ENCODE measurements around the gene CD3E. TPM values are rescaled to one million over a fixed set of nuclear protein-coding genes. Genes with fewer than 3 reads are reported as not detected.

The CD3E gene
- total RNA-seq, 2 donors from 2014 or later, result 0.99 to 3.1 TPM

DNA sequence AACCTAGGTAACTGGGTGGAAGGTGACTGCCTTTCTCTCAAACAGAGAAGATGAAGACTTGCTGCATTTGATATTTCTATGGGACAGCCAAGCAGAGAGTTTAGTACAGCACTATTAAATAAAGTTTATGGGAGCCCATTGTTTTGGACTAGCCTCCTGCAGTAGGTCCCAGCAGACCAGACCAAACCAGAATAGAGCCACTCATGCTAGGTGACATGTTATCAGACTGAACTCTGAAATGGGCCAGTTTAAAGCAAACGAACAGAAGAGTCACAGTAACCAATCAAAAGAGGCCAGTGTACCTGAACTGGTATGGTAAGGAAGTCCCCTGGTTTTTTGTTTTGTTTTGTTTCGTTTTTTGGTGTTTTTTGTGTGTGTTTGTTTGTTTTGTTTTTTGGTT, 32.5 kb upstream of the CD3E start:
- intact Hi-C loops (cut with DNase I), result no loop called here
- Histone ChIP-seq H3K9me3 (no peaks in the 10 kb centered on the region), H3K4me1 (peaks cover 12% of the 10 kb centered on the region), H3K27me3 (no peaks in the 10 kb centered on the region), H3K27ac (no peak overlapping the region), H3K36me3 (replicated peaks in 1 of 2; ENCODE audit: insufficient read depth in 1 of 2, low read depth in 2 of 2) (no peaks in the 10 kb centered on the region), H3K4me3 (no peak overlapping the region)
- 45 to 46% methylated on average over 2 of the region's 2 CpGs for WGBS, 2 donors
- TF ChIP-seq POLR2A (IDR thresholded peaks at IDR 0.05), result no peak
- DNase-seq (no peak), ATAC-seq (no peak)

DNA sequence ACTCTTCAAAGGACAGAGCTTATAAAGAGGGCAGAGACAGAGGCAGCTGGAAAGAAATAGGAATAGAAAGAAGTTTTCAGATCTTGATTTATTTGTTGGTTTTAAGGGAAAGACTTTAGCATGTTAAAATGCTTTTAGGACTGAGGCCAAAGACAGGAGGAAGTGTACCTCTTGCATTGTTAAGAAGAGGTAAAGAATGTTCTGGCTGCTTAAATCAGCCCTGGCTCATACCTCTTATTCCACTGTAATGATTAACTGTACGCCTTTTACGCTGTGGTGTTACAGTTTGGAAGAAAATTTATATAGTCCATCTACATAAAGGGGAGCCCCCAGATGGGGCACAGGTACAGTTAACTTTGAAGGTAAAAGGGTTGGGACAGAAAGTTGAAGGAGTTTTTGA, 30.3 kb upstream of the CD3E start:
- H3K4me1 ChIP-seq, result peaks cover 12% of the 10 kb centered on the region
- H3K36me3 ChIP-seq (replicated peaks in 1 of 2; ENCODE audit: insufficient read depth in 1 of 2, low read depth in 2 of 2), result no peaks in the 10 kb centered on the region
- peak overlapping the region in 1 of 4 donors; percentile 9 for H3K27ac ChIP-seq
- no peaks in the 10 kb centered on the region for H3K27me3 ChIP-seq
- ATAC-seq (peak; percentile 67), DNase-seq (no peak)
- WGBS, 2 donors, result 20 to 40% methylated on average over 2 of the region's 2 CpGs
- intact Hi-C loops (cut with DNase I), result no loop called here
- TF ChIP-seq POLR2A (IDR thresholded peaks at IDR 0.05), result no peak
- TF ChIP-seq, protein P1, sequence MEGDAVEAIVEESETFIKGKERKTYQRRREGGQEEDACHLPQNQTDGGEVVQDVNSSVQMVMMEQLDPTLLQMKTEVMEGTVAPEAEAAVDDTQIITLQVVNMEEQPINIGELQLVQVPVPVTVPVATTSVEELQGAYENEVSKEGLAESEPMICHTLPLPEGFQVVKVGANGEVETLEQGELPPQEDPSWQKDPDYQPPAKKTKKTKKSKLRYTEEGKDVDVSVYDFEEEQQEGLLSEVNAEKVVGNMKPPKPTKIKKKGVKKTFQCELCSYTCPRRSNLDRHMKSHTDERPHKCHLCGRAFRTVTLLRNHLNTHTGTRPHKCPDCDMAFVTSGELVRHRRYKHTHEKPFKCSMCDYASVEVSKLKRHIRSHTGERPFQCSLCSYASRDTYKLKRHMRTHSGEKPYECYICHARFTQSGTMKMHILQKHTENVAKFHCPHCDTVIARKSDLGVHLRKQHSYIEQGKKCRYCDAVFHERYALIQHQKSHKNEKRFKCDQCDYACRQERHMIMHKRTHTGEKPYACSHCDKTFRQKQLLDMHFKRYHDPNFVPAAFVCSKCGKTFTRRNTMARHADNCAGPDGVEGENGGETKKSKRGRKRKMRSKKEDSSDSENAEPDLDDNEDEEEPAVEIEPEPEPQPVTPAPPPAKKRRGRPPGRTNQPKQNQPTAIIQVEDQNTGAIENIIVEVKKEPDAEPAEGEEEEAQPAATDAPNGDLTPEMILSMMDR (IDR thresholded peaks at IDR 0.05), result no peak
- no peak overlapping the region for H3K4me3 ChIP-seq
- H3K9me3 ChIP-seq, result no peaks in the 10 kb centered on the region

DNA sequence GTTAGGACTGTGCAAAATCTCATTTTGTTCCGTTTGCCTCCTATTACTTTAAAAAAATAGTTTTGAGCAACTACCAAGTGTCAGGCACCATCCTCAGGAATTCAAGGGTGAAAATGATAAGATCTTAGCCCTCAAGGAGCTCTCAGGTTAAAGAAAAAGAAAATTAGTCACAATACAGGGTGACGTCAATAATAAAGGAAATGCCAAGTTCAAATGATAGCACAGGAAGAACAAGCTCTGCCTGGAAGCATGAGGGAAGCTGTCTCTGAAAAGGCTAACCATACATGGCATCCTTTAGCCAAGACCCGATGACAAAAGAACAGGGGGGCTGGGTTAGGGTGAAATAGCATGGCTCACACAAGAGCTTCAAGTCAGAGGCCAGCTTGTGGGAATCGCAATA, 29.4 kb upstream of the CD3E start:
- DNase-seq (no peak), ATAC-seq (peak; percentile 40)
- Histone ChIP-seq H3K27ac (no peak overlapping the region), H3K4me3 (no peak overlapping the region), H3K36me3 (replicated peaks in 1 of 2; ENCODE audit: insufficient read depth in 1 of 2, low read depth in 2 of 2) (no peaks in the 10 kb centered on the region), H3K9me3 (no peaks in the 10 kb centered on the region), H3K4me1 (peaks cover 12% of the 10 kb centered on the region), H3K27me3 (no peaks in the 10 kb centered on the region)
- no peak for TF ChIP-seq POLR2A (IDR thresholded peaks at IDR 0.05)
- TF ChIP-seq, protein P1 (IDR thresholded peaks at IDR 0.05), result no peak
- intact Hi-C loops (cut with DNase I), result no loop called here
- WGBS, 2 donors, result 61 to 64% methylated on average over 4 of the region's 4 CpGs

DNA sequence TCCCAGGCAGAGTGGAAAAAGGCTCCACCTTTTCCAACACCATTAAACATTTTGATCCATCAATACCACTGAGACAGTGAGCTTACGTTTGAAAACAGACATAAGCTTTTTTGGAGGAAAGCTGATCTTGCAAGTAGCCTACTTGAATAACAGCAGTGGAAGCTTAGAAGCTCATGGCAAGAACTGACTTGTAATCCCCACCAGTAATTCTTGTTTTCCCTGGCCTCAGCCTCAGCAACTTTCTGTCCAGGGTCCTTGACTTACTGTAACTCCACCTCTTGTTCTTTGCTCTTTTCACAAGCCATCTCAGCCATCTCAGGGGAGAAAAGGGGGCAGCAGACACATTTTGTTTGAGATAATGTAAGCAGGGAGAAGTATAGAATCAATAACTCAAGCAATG, 28.1 kb upstream of the CD3E start:
- DNase-seq, result no peak

DNA sequence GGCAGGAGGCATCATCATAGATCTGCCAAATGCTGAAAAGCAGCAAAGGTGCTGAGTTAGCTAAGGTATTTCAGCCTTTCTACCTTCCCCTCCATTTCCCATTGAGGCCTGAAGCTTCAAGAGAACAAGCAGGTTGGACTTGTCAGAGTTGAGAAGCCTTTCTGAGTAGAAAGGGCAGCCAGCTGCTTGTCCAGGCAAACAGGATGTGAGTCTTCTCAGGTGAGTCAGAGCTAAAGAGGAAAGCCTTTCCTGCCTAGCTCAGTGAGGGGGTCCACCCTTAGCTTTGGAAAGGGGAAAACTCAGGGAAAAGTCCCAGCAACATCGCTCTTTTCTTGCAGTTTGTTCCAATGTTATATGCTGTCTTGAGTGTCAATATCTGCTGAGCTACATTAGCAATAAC, 27.2 kb upstream of the CD3E start:
- H3K27ac ChIP-seq, result no peak overlapping the region
- DNase-seq (no peak), ATAC-seq (no peak)
- no peaks in the 10 kb centered on the region for H3K36me3 ChIP-seq (replicated peaks in 1 of 2; ENCODE audit: insufficient read depth in 1 of 2, low read depth in 2 of 2)
- no peaks in the 10 kb centered on the region for H3K27me3 ChIP-seq
- no peaks in the 10 kb centered on the region for H3K9me3 ChIP-seq
- no peak overlapping the region for H3K4me3 ChIP-seq
- H3K4me1 ChIP-seq, result peaks cover 12% of the 10 kb centered on the region
- TF ChIP-seq POLR2A (IDR thresholded peaks at IDR 0.05), result no peak
- TF ChIP-seq, protein P1 (IDR thresholded peaks at IDR 0.05), result no peak
- intact Hi-C loops (cut with DNase I), result no loop called here
- WGBS, 2 donors, result 76 to 93% methylated on average over 1 of the region's 1 CpG

More for the DNA sequence above, 28.1 kb upstream of the CD3E start:
- H3K36me3 ChIP-seq (replicated peaks in 1 of 2; ENCODE audit: insufficient read depth in 1 of 2, low read depth in 2 of 2), result no peaks in the 10 kb centered on the region
- ATAC-seq, result no peak
- WGBS, 2 donors, result 56 to 92% methylated on average over 1 of the region's 1 CpG
- TF ChIP-seq POLR2A (IDR thresholded peaks at IDR 0.05), result no peak
- TF ChIP-seq, protein P1 (IDR thresholded peaks at IDR 0.05), result no peak
- intact Hi-C loops (cut with DNase I), result no loop called here
- H3K4me1 ChIP-seq, result peaks cover 12% of the 10 kb centered on the region
- no peaks in the 10 kb centered on the region for H3K9me3 ChIP-seq
- H3K27ac ChIP-seq, result no peak overlapping the region
- no peaks in the 10 kb centered on the region for H3K27me3 ChIP-seq
- H3K4me3 ChIP-seq, result no peak overlapping the region

Measured in body of pancreas (tissue), 4 donors.